C4-2B (cell line): ENCODE data around the gene SCPEP1.

Experiments used
- CTCF ChIP-seq: fragments of 450-650 bp; conservative IDR thresholded peaks from 2 replicates; pipeline ENCODE4 v1.5.1; 2017; ENCODE audit warnings: mild to moderate bottlenecking
- ZFX ChIP-seq: fragments of 450-650 bp; IDR thresholded peaks from 2 replicates; pipeline ENCODE4 v1.6.1; 2017

GRCh38 chr17:56935461-56935860 lies 42.5 kb upstream of the SCPEP1 start:
- TF ChIP-seq CTCF, result no peak
- no peak for TF ChIP-seq ZFX
